Ovary (tissue), 9 donors: ENCODE measurements around the gene CNTNAP1. TPM values are rescaled to one million over a fixed set of nuclear protein-coding genes. Genes with fewer than 3 reads are reported as not detected.

Experiments
- DNase-seq, 5 donors: peaks; one replicate each; pipeline ENCODE4 v3.0.0-alpha.2; 2019 to 2020
- H3K27ac ChIP-seq, 2 donors: fragments of 200-600 bp; one replicate each; pipeline versions ENCODE4 v1.5.1 to v1.8.0; 2019 to 2022
- H3K27me3 ChIP-seq: fragments of 200-600 bp; one replicate; pipeline ENCODE4 v1.8.0; 2022
- H3K36me3 ChIP-seq: fragments of 200-600 bp; sonication (generic); one replicate; pipeline ENCODE4 v1.5.1; 2019
- H3K4me1 ChIP-seq: one replicate; pipeline ENCODE4 v1.8.1; 2013; ENCODE audit warnings: mild to moderate bottlenecking, moderate library complexity; ENCODE audit not compliant: insufficient read depth
- H3K4me3 ChIP-seq: fragments of 200-600 bp; sonication (generic); one replicate; pipeline ENCODE4 v1.5.1; 2017
- H3K9me3 ChIP-seq, 2 donors: fragments of 200-600 bp in 1 of 2; sonication (generic) in 1 of 2; one replicate each; pipeline versions ENCODE4 v1.5.1 to v1.8.1; 2013 to 2019; ENCODE audit warnings: mild to moderate bottlenecking in 1 of 2, moderate library complexity in 1 of 2
- EP300 ChIP-seq: sonication (generic); formaldehyde crosslinking; IDR thresholded peaks from one replicate; pipeline ENCODE4 v1.6.1; 2017; ENCODE audit warnings: antibody characterized with exemption
- POLR2A ChIP-seq: fragments of 450-650 bp; IDR thresholded peaks from one replicate; pipeline ENCODE4 v1.6.1; 2017; ENCODE audit warnings: antibody characterized with exemption, mild to moderate bottlenecking, moderate library complexity
- WGBS, 3 donors: extraction: QIAGEN DNeasy Blood & Tissue Kit in 1 of 3; methylation state at CpG; one replicate each; pipeline versions ENCODE4 v1.1.5 to v1.1.7; 2013 to 2017; 5-methylcytosine and 5-hydroxymethylcytosine counted together
- intact Hi-C, 4 donors: fragments of 100-400 bp; cut with DNase I; formaldehyde crosslinking; loops; one replicate each; pipeline versions ENCODE4 v1.11.0 to v1.15.1; 2022 to 2023
- polyA plus RNA-seq, 2 donors: library from polyadenylated mRNA; stranded (reverse); fragments of 200-250 nt in 1 of 2; fragments of 350-450 nt in 1 of 2; fragmentation: Illumina TruSeq in 1 of 2; extraction: RNeasy Lipid Tissue Mini Kit (QIAGEN cat#74804) in 1 of 2; gene quantifications; one replicate each; pipeline ENCODE4 v1.2.3, GENCODE V29; 2013 to 2014
- total RNA-seq, 7 donors: library from RNA; depleted of rRNA in 2 of 7; stranded (reverse); fragments of >200 nt in 2 of 7; fragmentation: NEBNext Ultra II Directional in 3 of 7; extraction: Animal tissue kit (Norgen Biotek cat#: 25700) in 3 of 7; gene quantifications; one replicate each; pipeline versions ENCODE4 v1.1.0 to v1.2.4, GENCODE V29; 2016 to 2023
- TF ChIP-seq, protein P1 (sequence below), 3 donors: fragments of 450-650 bp in 2 of 3; fragments of 200-600 bp in 1 of 3; IDR thresholded peaks; one replicate each; pipeline versions ENCODE4 v1.5.1 to v1.8.0; 2016 to 2022; ENCODE audit warnings: antibody characterized with exemption in 3 of 3, mild to moderate bottlenecking in 1 of 3
- donor health status: DM: no; HTN: no; CAD: no; lungs with moderate emphysema.
- donor health status: DM: no; HTN: no; CAD: no.
- donor health status: Bipolar disorder and iron deficiency.
- donor health status: DM: yes; HTN: yes; CAD: no.
- donor health status: DM: no; HTN: no; CAD: no.
- donor health status: DM: yes; HTN: yes; CAD: no.

CNTNAP1 gene
- total and polyA plus RNA-seq, 9 donors = 3.7 to 41.4 (median 13.5) TPM

DNA sequence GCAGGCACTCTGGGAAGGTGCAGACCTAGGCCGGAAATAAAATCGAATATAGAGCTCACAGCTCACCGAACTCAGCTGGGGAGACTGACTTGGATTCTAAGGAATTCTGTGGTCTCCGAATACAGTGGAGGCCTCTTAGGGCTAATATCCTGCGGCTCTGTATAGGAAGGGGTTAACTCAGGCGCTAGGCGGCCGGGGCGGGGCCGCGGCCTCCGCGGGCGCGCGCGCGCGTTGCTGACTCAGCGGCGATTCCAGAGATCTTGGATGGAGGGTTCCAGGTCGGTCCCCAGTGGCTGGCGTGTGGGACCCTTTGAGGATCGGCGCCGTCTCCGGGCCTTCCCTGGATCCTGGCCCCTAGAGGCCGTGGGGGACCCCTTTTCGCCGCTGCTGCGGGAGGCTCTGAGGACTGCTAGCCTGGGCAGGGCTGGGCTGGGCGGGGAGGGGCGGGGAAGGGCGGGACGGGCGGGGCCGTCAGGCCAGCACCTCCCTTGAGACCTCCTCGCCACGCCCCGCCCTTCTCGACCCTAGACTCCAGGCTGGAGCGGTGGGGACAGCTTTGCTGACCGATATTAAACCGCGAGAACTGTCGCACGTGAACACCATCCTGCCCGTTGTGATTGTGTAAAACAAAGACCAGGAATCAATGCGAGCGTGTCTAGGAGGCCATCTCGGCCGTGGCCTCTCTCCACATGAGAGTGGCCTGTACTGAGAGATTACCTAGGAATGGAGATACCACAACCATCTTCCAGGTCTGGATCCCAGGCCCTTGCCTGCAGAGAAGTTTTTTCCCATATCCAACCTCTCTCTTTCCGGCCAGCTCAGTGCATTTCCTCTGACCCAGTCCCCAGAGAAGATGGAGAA is 4.2 kb upstream of the CNTNAP1 start:
- intact Hi-C loops = loop anchor here in 3 of 4 donors (1.0 to 5.0 kb wide), 3 partner anchors 71 to 101 kb away; partner anchors contain the start of genes PSMC3IP (in 1 of the 3), RETREG3 (in 1 of the 3) and TUBG1 (in 1 of the 3)
- Histone ChIP-seq H3K4me1 (peaks cover 23% of the 10 kb centered on the region), H3K9me3 (no peaks in the 10 kb centered on the region), H3K4me3 (peak overlapping the region; percentile 68), H3K27ac (peak overlapping the region; percentile 82 to 94), H3K36me3 (no peaks in the 10 kb centered on the region), H3K27me3 (no peaks in the 10 kb centered on the region)
- WGBS, 3 donors = 1% methylated on average over 50 to 53 of the region's 53 CpGs
- TF ChIP-seq EP300 = no peak
- TF ChIP-seq, protein P1, sequence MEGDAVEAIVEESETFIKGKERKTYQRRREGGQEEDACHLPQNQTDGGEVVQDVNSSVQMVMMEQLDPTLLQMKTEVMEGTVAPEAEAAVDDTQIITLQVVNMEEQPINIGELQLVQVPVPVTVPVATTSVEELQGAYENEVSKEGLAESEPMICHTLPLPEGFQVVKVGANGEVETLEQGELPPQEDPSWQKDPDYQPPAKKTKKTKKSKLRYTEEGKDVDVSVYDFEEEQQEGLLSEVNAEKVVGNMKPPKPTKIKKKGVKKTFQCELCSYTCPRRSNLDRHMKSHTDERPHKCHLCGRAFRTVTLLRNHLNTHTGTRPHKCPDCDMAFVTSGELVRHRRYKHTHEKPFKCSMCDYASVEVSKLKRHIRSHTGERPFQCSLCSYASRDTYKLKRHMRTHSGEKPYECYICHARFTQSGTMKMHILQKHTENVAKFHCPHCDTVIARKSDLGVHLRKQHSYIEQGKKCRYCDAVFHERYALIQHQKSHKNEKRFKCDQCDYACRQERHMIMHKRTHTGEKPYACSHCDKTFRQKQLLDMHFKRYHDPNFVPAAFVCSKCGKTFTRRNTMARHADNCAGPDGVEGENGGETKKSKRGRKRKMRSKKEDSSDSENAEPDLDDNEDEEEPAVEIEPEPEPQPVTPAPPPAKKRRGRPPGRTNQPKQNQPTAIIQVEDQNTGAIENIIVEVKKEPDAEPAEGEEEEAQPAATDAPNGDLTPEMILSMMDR (IDR thresholded peaks at IDR 0.05) = no peak
- TF ChIP-seq POLR2A = peak; percentile 63
- peak; percentile 77 to 91 (median 85) for DNase-seq

DNA sequence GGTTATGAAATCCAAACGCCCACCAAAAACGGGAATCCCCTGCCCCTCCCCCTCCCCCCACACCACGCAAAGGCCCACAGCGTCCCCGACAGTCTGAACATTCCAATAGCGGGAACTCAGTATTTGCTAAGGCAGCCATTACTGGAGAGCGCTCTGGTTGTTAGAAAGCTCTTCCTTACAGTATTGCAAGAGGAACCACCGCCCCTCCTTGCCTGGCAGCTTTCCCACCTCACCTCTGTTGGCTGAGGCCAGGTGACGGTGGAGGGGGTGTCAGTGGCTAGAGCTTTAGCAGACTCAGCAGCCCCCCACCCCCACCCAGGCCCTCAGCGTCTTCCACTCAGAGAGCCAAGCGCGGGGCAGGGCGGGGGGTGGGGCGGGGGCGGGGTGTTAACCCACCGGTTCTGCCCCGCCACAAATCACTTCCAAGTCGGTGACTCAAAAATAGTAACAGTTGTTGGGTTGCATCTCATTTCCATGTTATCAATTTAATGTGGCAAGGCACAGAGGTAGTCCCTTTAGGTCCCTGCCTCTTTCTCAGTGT is 3.3 kb upstream of the CNTNAP1 start:
- peak overlapping the region; percentile 68 for H3K4me3 ChIP-seq
- 4 to 10% (median 7%) methylated on average over 14 to 18 of the region's 18 CpGs for WGBS, 3 donors
- no peaks in the 10 kb centered on the region for H3K27me3 ChIP-seq
- no peaks in the 10 kb centered on the region for H3K36me3 ChIP-seq
- peak; percentile 59 to 77 (median 75) for DNase-seq
- H3K9me3 ChIP-seq = no peaks in the 10 kb centered on the region
- H3K4me1 ChIP-seq = peaks cover 20% of the 10 kb centered on the region
- TF ChIP-seq POLR2A (no peak), EP300 (no peak)
- TF ChIP-seq, protein P1 (IDR thresholded peaks at IDR 0.05) = no peak
- peak overlapping the region; percentile 82 to 94 for H3K27ac ChIP-seq
- intact Hi-C loops = loop anchor here in 2 of 4 donors (2.0 to 5.0 kb wide), 2 partner anchors 72 to 100 kb away; partner anchors contain the start of genes RETREG3 (in 1 of the 2) and TUBG1 (in 1 of the 2)

DNA sequence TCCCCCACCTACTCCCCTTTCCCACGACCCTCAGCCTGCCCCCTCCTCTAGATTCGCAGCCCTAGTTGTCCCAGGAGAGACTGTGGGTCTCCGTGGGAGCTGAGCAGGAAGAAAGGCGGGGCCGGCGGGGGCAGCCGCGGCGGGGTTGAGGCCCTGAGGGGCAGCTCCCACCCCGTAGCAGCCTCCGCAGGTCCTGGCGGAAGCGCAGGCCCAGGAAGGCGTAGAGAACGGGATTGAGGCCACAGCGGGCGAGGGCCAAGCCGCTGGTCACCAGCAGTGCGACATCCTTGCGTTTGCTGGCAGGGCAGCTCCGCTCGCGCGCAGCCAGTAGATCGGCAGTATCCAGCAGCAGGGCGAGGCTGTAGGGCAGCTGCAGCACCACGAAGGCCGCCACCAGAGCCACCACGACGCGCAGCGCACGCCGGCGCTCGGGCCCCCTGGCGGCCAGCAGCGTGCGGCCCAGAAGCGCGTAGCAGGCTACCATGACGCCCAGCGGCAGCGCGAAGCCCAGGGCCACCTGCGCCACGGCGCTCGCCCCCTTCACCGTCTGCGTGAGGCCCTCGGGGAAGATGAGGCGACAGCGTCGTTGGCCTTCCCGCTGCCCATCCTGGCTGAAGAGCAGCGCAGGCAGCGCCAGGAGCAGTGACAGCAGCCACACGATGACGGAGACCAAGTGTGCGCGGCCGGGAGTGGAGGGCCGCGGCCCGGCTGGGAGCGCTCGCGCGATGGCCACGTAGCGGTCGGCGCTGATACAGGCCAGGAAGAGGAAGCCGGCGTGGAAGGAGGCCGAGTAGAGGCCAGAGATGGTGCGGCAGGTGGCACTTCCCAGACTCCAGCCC is 2.6 kb upstream of the CNTNAP1 start:
- H3K9me3 ChIP-seq = no peaks in the 10 kb centered on the region
- H3K36me3 ChIP-seq = no peaks in the 10 kb centered on the region
- peak overlapping the region; percentile 82 to 94 for H3K27ac ChIP-seq
- intact Hi-C loops = loop anchor here in 3 of 4 donors (2.0 to 10.0 kb wide), 6 partner anchors 65 to 695 kb away; partner anchors contain the start of genes RETREG3 (in 3 of the 3), TUBG1 (in 3 of the 3), EZH1 (in 1 of the 3) and PSMC3IP (in 1 of the 3)
- H3K27me3 ChIP-seq = no peaks in the 10 kb centered on the region
- H3K4me3 ChIP-seq = peak overlapping the region; percentile 68
- peak; percentile 72 to 84 (median 77) for DNase-seq
- 5 to 8% (median 6%) methylated on average over 61 to 78 of the region's 78 CpGs for WGBS, 3 donors
- H3K4me1 ChIP-seq = peaks cover 16% of the 10 kb centered on the region
- TF ChIP-seq, protein P1 (IDR thresholded peaks at IDR 0.05) = peak; percentile 88 to 98 (median 95)
- TF ChIP-seq POLR2A (peak; percentile 33), EP300 (no peak)
